OCI-LY1 (cell line): ENCODE measurements around the gene KPNA3.

ENCODE experiments used
- EZH2 ChIP-seq: fragments of 200-600 bp; sonication (generic), shearing (Covaris generic); IDR thresholded peaks from 2 replicates; pipeline ENCODE4 v1.8.0; 2017; ENCODE audit warnings: borderline replicate concordance, mixed run types, mild to moderate bottlenecking, antibody characterized with exemption, low read length, moderate library complexity, mixed read lengths
- TF ChIP-seq, protein P1 (sequence below): fragments of 200-600 bp; sonication (generic), shearing (Covaris generic); IDR thresholded peaks from 2 replicates; pipeline ENCODE4 v1.5.1; 2017; ENCODE audit warnings: mild to moderate bottlenecking, antibody characterized with exemption, low read length, moderate library complexity, mixed read lengths

DNA sequence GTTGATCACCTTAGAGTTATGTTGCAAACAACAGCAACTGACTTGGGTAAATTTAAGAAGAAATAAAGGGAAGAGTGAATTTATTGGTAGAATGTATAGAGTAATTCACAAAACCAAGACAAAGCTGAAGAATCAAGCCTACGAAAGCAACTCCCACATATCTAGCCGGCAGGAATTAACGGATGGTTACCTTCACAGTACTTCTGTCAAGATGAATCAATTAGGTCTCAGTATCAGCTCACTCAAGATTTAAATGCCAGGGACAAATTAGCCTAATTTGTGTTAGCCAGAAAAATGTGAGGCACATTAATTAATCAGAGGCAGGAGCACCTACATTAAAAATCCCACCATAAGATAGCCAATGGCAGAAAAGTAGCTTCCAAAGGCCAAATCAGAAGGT lies 10.7 kb downstream of the KPNA3 start:
- TF ChIP-seq, protein P1, sequence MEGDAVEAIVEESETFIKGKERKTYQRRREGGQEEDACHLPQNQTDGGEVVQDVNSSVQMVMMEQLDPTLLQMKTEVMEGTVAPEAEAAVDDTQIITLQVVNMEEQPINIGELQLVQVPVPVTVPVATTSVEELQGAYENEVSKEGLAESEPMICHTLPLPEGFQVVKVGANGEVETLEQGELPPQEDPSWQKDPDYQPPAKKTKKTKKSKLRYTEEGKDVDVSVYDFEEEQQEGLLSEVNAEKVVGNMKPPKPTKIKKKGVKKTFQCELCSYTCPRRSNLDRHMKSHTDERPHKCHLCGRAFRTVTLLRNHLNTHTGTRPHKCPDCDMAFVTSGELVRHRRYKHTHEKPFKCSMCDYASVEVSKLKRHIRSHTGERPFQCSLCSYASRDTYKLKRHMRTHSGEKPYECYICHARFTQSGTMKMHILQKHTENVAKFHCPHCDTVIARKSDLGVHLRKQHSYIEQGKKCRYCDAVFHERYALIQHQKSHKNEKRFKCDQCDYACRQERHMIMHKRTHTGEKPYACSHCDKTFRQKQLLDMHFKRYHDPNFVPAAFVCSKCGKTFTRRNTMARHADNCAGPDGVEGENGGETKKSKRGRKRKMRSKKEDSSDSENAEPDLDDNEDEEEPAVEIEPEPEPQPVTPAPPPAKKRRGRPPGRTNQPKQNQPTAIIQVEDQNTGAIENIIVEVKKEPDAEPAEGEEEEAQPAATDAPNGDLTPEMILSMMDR = no peak
- TF ChIP-seq EZH2 = no peak
